Ureter (tissue), 1 donor: ENCODE results near the gene CCDC188. TPM values are rescaled to one million over a fixed set of nuclear protein-coding genes. Genes with fewer than 3 reads are reported as not detected.

Experiments used
- DNase-seq: peaks from one replicate; pipeline ENCODE4 v3.0.0-alpha.2; 2020; ENCODE audit warnings: low spot score
- total RNA-seq: library from RNA; stranded (reverse); gene quantifications from one replicate; pipeline ENCODE4 v1.2.4, GENCODE V29; 2023
- donor health status: DM: yes; HTN: yes; CAD: no.

Gene CCDC188
- total RNA-seq, 1 donor from 2014 or later, result 2.6 TPM

GRCh38 chr22:20185750-20186149 is 34.9 kb upstream of the CCDC188 start:
- no peak for DNase-seq

GRCh38 chr22:20184501-20185165 is 33.8 kb upstream of the CCDC188 start:
- DNase-seq, result no peak

GRCh38 chr22:20183823-20184222 is 33.0 kb upstream of the CCDC188 start:
- no peak for DNase-seq

- no peak for DNase-seq
Observed at GRCh38 chr22:20183101-20183500, 32.2 kb upstream of the CCDC188 start.

- DNase-seq, result no peak
Observed at GRCh38 chr22:20182365-20182764, 31.5 kb upstream of the CCDC188 start.

- DNase-seq, result no peak
Observed at GRCh38 chr22:20181884-20182236, 31.0 kb upstream of the CCDC188 start.

- DNase-seq, result no peak
Observed at GRCh38 chr22:20181194-20181883, 30.5 kb upstream of the CCDC188 start.

- no peak for DNase-seq
Observed at GRCh38 chr22:20180640-20181039, 29.8 kb upstream of the CCDC188 start.

GRCh38 chr22:20180245-20180630 is 29.4 kb upstream of the CCDC188 start:
- DNase-seq, result no peak

- DNase-seq, result no peak
Observed at GRCh38 chr22:20179455-20180244, 28.8 kb upstream of the CCDC188 start.

- DNase-seq, result no peak
Observed at GRCh38 chr22:20178915-20179227, 28.0 kb upstream of the CCDC188 start.

GRCh38 chr22:20178075-20178914 is 27.4 kb upstream of the CCDC188 start:
- no peak for DNase-seq

- DNase-seq, result no peak
Observed at GRCh38 chr22:20177217-20177911, 26.5 kb upstream of the CCDC188 start.

GRCh38 chr22:20176421-20177085 is 25.7 kb upstream of the CCDC188 start:
- DNase-seq, result no peak

- no peak for DNase-seq
Observed at GRCh38 chr22:20175597-20175900, 24.7 kb upstream of the CCDC188 start.

- DNase-seq, result no peak
Observed at GRCh38 chr22:20174785-20175596, 24.1 kb upstream of the CCDC188 start.

- DNase-seq, result no peak
Observed at GRCh38 chr22:20173772-20174171, 22.9 kb upstream of the CCDC188 start.

GRCh38 chr22:20173246-20173645 is 22.4 kb upstream of the CCDC188 start:
- no peak for DNase-seq

- DNase-seq, result no peak
Observed at GRCh38 chr22:20172141-20172613, 21.3 kb upstream of the CCDC188 start.
